Tibial artery (tissue), 4 donors: ENCODE data around the gene MYH14.

Experiments
- DNase-seq, 2 donors: peaks; one replicate each; pipeline ENCODE4 v3.0.0-alpha.2; 2019
- H3K27ac ChIP-seq, 2 donors: fragments of 200-600 bp; sonication (generic) in 1 of 2; 1 replicate in 1 of 2; 2 replicates in 1 of 2; pipeline ENCODE4 v1.5.1; 2018 to 2019; ENCODE audit warnings: mild to moderate bottlenecking in 1 of 2
- H3K27me3 ChIP-seq, 2 donors: fragments of 200-600 bp; sonication (generic) in 1 of 2; one replicate each; pipeline versions ENCODE4 v1.5.1 to v1.6.0; 2016 to 2019
- H3K36me3 ChIP-seq, 3 donors: fragments of 200-600 bp; sonication (generic) in 2 of 3; one replicate each; pipeline ENCODE4 v1.5.1; 2016 to 2019; ENCODE audit warnings: mild to moderate bottlenecking in 2 of 3
- H3K4me1 ChIP-seq, 4 donors: fragments of 200-600 bp; sonication (generic) in 2 of 4; 1 replicate in 3 of 4; 2 replicates in 1 of 4; pipeline ENCODE4 v1.5.1; 2016 to 2019
- H3K4me3 ChIP-seq, 2 donors: fragments of 200-600 bp; sonication (generic) in 1 of 2; 1 replicate in 1 of 2; 2 replicates in 1 of 2; pipeline ENCODE4 v1.5.1; 2018 to 2019; ENCODE audit warnings: mild to moderate bottlenecking in 2 of 2
- H3K9me3 ChIP-seq, 3 donors: fragments of 200-600 bp; sonication (generic) in 1 of 3; one replicate each; pipeline ENCODE4 v1.5.1; 2016 to 2019
- intact Hi-C: fragments of 100-400 bp; cut with DNase I; formaldehyde crosslinking; loops from one replicate; pipeline ENCODE4 v1.15.0; 2023; ENCODE audit warnings: low total_unique reads
- TF ChIP-seq, protein P1 (sequence below), 2 experiments: fragments of 200-600 bp in 1 of 2; fragments of 450-650 bp in 1 of 2; IDR thresholded peaks; one replicate each; pipeline ENCODE4 v1.5.1; 2017 to 2019; ENCODE audit warnings: antibody characterized with exemption in 2 of 2, mild to moderate bottlenecking in 1 of 2, moderate library complexity in 1 of 2

Gene MYH14

DNA sequence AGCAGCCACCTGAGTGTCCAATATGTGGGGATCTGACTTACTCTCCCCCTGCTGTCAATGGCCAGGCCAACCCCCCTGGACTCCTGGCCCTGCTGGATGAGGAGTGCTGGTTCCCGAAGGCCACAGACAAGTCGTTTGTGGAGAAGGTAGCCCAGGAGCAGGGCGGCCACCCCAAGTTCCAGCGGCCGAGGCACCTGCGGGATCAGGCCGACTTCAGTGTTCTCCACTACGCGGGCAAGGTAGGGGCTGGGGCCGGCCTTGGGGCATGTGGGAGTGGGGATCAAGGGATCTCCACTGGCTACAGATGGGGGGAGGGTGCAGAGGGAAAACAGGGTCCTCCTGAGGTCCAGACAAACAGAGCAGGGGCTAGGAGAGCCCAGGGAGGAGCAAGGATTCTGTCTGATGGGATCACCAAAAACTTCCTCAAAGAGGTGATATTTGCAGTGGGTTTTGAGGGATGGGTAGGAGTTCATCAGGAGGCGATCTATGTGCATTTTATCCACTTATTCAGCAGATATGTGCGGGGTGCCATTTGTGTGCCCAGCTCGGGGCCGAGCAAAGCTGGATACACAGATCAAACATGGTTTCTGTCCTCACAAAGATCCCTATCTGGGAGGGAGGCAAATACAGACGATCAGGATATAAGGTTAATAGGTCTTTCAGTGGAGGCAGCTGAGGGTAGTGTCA, 47.2 kb downstream of the MYH14 start:
- Histone ChIP-seq H3K4me3 (no peak overlapping the region), H3K9me3 (peaks cover 2 to 21% (median 21%) of the 10 kb centered on the region in 3 donors), H3K36me3 (peaks cover 0 to 39% (median 0%) of the 10 kb centered on the region in 3 donors), H3K27ac (no peak overlapping the region), H3K27me3 (no peaks in the 10 kb centered on the region), H3K4me1 (no peaks in the 10 kb centered on the region)
- TF ChIP-seq, protein P1, sequence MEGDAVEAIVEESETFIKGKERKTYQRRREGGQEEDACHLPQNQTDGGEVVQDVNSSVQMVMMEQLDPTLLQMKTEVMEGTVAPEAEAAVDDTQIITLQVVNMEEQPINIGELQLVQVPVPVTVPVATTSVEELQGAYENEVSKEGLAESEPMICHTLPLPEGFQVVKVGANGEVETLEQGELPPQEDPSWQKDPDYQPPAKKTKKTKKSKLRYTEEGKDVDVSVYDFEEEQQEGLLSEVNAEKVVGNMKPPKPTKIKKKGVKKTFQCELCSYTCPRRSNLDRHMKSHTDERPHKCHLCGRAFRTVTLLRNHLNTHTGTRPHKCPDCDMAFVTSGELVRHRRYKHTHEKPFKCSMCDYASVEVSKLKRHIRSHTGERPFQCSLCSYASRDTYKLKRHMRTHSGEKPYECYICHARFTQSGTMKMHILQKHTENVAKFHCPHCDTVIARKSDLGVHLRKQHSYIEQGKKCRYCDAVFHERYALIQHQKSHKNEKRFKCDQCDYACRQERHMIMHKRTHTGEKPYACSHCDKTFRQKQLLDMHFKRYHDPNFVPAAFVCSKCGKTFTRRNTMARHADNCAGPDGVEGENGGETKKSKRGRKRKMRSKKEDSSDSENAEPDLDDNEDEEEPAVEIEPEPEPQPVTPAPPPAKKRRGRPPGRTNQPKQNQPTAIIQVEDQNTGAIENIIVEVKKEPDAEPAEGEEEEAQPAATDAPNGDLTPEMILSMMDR (IDR thresholded peaks at IDR 0.05) = no peak
- DNase-seq = no peak
- intact Hi-C loops = no loop called here

- intact Hi-C loops = no loop called here
- no peak overlapping the region for H3K27ac ChIP-seq
- DNase-seq = no peak
- H3K4me1 ChIP-seq = no peaks in the 10 kb centered on the region
- H3K4me3 ChIP-seq = no peak overlapping the region
- H3K36me3 ChIP-seq = peaks cover 0 to 44% (median 0%) of the 10 kb centered on the region in 3 donors
- peaks cover 0 to 4% of the 10 kb centered on the region in 2 donors for H3K27me3 ChIP-seq
- TF ChIP-seq, protein P1 (IDR thresholded peaks at IDR 0.05) = peak; percentile 7 to 27
- peaks cover 2 to 21% (median 21%) of the 10 kb centered on the region in 3 donors for H3K9me3 ChIP-seq
Measured at GRCh38 chr19:50252111-50252886, 48.9 kb downstream of the MYH14 start.

- DNase-seq = no peak
- Histone ChIP-seq H3K4me3 (no peak overlapping the region), H3K9me3 (peaks cover 2 to 21% (median 21%) of the 10 kb centered on the region in 3 donors), H3K36me3 (peaks cover 0 to 50% (median 0%) of the 10 kb centered on the region in 3 donors), H3K27ac (no peak overlapping the region), H3K27me3 (peaks cover 0 to 4% of the 10 kb centered on the region in 2 donors), H3K4me1 (no peaks in the 10 kb centered on the region)
- TF ChIP-seq, protein P1 (IDR thresholded peaks at IDR 0.05) = no peak
- intact Hi-C loops = no loop called here
Measured at GRCh38 chr19:50252887-50253268, 49.5 kb downstream of the MYH14 start.

- Histone ChIP-seq H3K27ac (no peak overlapping the region), H3K9me3 (peaks cover 2 to 21% (median 21%) of the 10 kb centered on the region in 3 donors), H3K36me3 (peaks cover 0 to 40% (median 0%) of the 10 kb centered on the region in 3 donors), H3K4me3 (no peak overlapping the region), H3K27me3 (peaks cover 0 to 4% of the 10 kb centered on the region in 2 donors), H3K4me1 (no peaks in the 10 kb centered on the region)
- intact Hi-C loops = no loop called here
- no peak for DNase-seq
- TF ChIP-seq, protein P1 (IDR thresholded peaks at IDR 0.05) = no peak
Measured at GRCh38 chr19:50255115-50255514, 51.7 kb downstream of the MYH14 start.

- intact Hi-C loops = no loop called here
- Histone ChIP-seq H3K9me3 (peaks cover 2 to 18% (median 16%) of the 10 kb centered on the region in 3 donors), H3K27ac (no peak overlapping the region), H3K4me1 (no peaks in the 10 kb centered on the region), H3K36me3 (peaks cover 0 to 37% (median 0%) of the 10 kb centered on the region in 3 donors), H3K27me3 (peaks cover 0 to 4% of the 10 kb centered on the region in 2 donors), H3K4me3 (no peak overlapping the region)
- no peak for DNase-seq
- TF ChIP-seq, protein P1 (IDR thresholded peaks at IDR 0.05) = no peak
Measured at GRCh38 chr19:50257141-50257540, 53.7 kb downstream of the MYH14 start.
